OCI-LY3 (cell line): ENCODE results near the gene ST8SIA5.

ENCODE experiments used
- H2AFZ ChIP-seq: fragments of 200-600, 300-600 bp; shearing (Covaris generic); 2 replicates; pipeline ENCODE4 v1.6.0; 2014; ENCODE audit warnings: antibody characterized with exemption, low read depth, low read length
- H3K27ac ChIP-seq: fragments of 200-600, 300-600 bp; sonication (generic); 2 replicates; pipeline ENCODE4 v1.5.1; 2014; ENCODE audit warnings: mild to moderate bottlenecking, low read length, moderate library complexity, mixed read lengths
- H3K27me3 ChIP-seq: fragments of 200-600, 300-600 bp; sonication (generic); 2 replicates; pipeline ENCODE4 v1.6.1; 2014; ENCODE audit warnings: low read depth, low read length, mixed read lengths
- H3K36me3 ChIP-seq: fragments of 200-600, 300-600 bp; sonication (generic); replicated peaks from 2 replicates; pipeline ENCODE3; 2014; ENCODE audit warnings: low read depth, low read length, mixed read lengths
- H3K4me1 ChIP-seq: fragments of 300-600, 200-600 bp; sonication (generic); 2 replicates; pipeline ENCODE4 v1.6.1; 2014; ENCODE audit warnings: low read length, mixed read lengths
- H3K4me2 ChIP-seq: fragments of 200-600, 300-600 bp; sonication (generic); 2 replicates; pipeline ENCODE4 v1.6.1; 2014; ENCODE audit warnings: low read length, mixed read lengths
- H3K4me3 ChIP-seq: fragments of 300-600, 200-600 bp; sonication (generic); 2 replicates; pipeline ENCODE4 v1.5.1; 2014; ENCODE audit warnings: antibody characterized with exemption, mild to moderate bottlenecking, low read length, moderate library complexity
- H3K79me2 ChIP-seq: fragments of 300-600, 200-600 bp; shearing (Covaris generic); 2 replicates; pipeline ENCODE4 v1.6.1; 2014; ENCODE audit warnings: mild to moderate bottlenecking, low read length, mixed read lengths
- H3K9ac ChIP-seq: fragments of 300-600, 200-600 bp; shearing (Covaris generic); 2 replicates; pipeline ENCODE4 v1.6.0; 2014; ENCODE audit warnings: mild to moderate bottlenecking, low read length, moderate library complexity
- H3K9me3 ChIP-seq: fragments of 200-600, 300-600 bp; shearing (Covaris generic); 2 replicates; pipeline ENCODE4 v1.6.1; 2014; ENCODE audit warnings: low read length, mixed read lengths; ENCODE audit not compliant: insufficient read depth
- H4K20me1 ChIP-seq: fragments of 200-600, 300-600 bp; sonication (generic); 2 replicates; pipeline ENCODE4 v1.6.1; 2016; ENCODE audit warnings: low read length, mixed read lengths; ENCODE audit not compliant: insufficient read depth
- CTCF ChIP-seq: fragments of 200-600, 300-600 bp; sonication (generic); IDR thresholded peaks from 2 replicates; pipeline ENCODE4 v1.5.1; 2014; ENCODE audit warnings: antibody characterized with exemption, low read length, low read depth
- EZH2phosphoT487 ChIP-seq: fragments of 200-600 bp; shearing (Covaris generic); IDR thresholded peaks from 2 replicates; pipeline ENCODE4 v1.6.1; 2018; ENCODE audit warnings: antibody characterized with exemption, mixed run types, low read depth

ST8SIA5 gene

GRCh38 chr18:46688853-46689525 is 67.9 kb downstream of the ST8SIA5 start:
- H2AFZ ChIP-seq, result no peak overlapping the region
- no peak overlapping the region for H3K4me2 ChIP-seq
- H3K9me3 ChIP-seq, result no peaks in the 10 kb centered on the region
- no peaks in the 10 kb centered on the region for H3K4me1 ChIP-seq
- H3K27ac ChIP-seq, result no peak overlapping the region
- H3K79me2 ChIP-seq, result no peaks in the 10 kb centered on the region
- H4K20me1 ChIP-seq, result no peaks in the 10 kb centered on the region
- H3K9ac ChIP-seq, result no peak overlapping the region
- TF ChIP-seq CTCF (no peak), EZH2phosphoT487 (no peak)
- 0 out of 2 replicates have a peak, but pooled peaks cover 7% of the 10 kb centered on the region for H3K27me3 ChIP-seq
- H3K4me3 ChIP-seq, result no peak overlapping the region
- H3K36me3 ChIP-seq, result no peaks in the 10 kb centered on the region

- Histone ChIP-seq H2AFZ (no peak overlapping the region), H3K4me1 (no peaks in the 10 kb centered on the region), H3K4me3 (no peak overlapping the region), H4K20me1 (no peaks in the 10 kb centered on the region), H3K27me3 (0 out of 2 replicates have a peak, but pooled peaks cover 16% of the 10 kb centered on the region), H3K36me3 (no peaks in the 10 kb centered on the region), H3K79me2 (no peaks in the 10 kb centered on the region), H3K4me2 (no peak overlapping the region), H3K9ac (no peak overlapping the region), H3K9me3 (no peaks in the 10 kb centered on the region), H3K27ac (no peak overlapping the region)
- no peak for TF ChIP-seq EZH2phosphoT487
These were observed 70.7 kb downstream of the ST8SIA5 start for GRCh38 chr18:46686186-46686585.

GRCh38 chr18:46683252-46683651 is 73.6 kb downstream of the ST8SIA5 start:
- no peak overlapping the region for H3K9ac ChIP-seq
- H3K27ac ChIP-seq, result no peak overlapping the region
- H2AFZ ChIP-seq, result no peak overlapping the region
- H4K20me1 ChIP-seq, result no peaks in the 10 kb centered on the region
- no peaks in the 10 kb centered on the region for H3K4me1 ChIP-seq
- no peak overlapping the region for H3K4me2 ChIP-seq
- no peak overlapping the region for H3K4me3 ChIP-seq
- no peaks in the 10 kb centered on the region for H3K9me3 ChIP-seq
- no peaks in the 10 kb centered on the region for H3K79me2 ChIP-seq
- H3K36me3 ChIP-seq, result no peaks in the 10 kb centered on the region
- H3K27me3 ChIP-seq, result peaks cover 16% of the 10 kb centered on the region; the same call in 1 of the 2 replicates
- no peak for TF ChIP-seq EZH2phosphoT487
- TF ChIP-seq CTCF, result no peak

GRCh38 chr18:46680784-46681695 is 75.8 kb downstream of the ST8SIA5 start:
- no peak overlapping the region for H3K27ac ChIP-seq
- no peaks in the 10 kb centered on the region for H3K4me1 ChIP-seq
- H3K9ac ChIP-seq, result no peak overlapping the region
- H3K4me2 ChIP-seq, result no peak overlapping the region
- H3K9me3 ChIP-seq, result no peaks in the 10 kb centered on the region
- no peaks in the 10 kb centered on the region for H3K79me2 ChIP-seq
- H3K4me3 ChIP-seq, result no peak overlapping the region
- no peaks in the 10 kb centered on the region for H4K20me1 ChIP-seq
- peaks cover 36% of the 10 kb centered on the region for H3K27me3 ChIP-seq
- H2AFZ ChIP-seq, result no peak overlapping the region
- TF ChIP-seq CTCF (no peak), EZH2phosphoT487 (no peak)
- H3K36me3 ChIP-seq, result no peaks in the 10 kb centered on the region
